Stimulated activated naive CD8-positive, alpha-beta T cell treated with anti-CD3 and anti-CD28 coated beads, Interleukin-15, Interleukin-2, amounts not matched to agents 100 ng/mL and 50 ng/mL, for 24 hours (primary cell): ENCODE results near the gene HIVEP3.

Experiments
- H3K27ac Mint-ChIP-seq: one replicate; pipeline ENCODE4 v1.8.0; 2021; ENCODE audit warnings: mild to moderate bottlenecking, mixed read lengths
- H3K27me3 Mint-ChIP-seq: one replicate; pipeline ENCODE4 v1.8.0; 2021; ENCODE audit warnings: mixed read lengths
- H3K36me3 Mint-ChIP-seq: one replicate; pipeline ENCODE4 v1.8.0; 2021; ENCODE audit warnings: low read depth, mixed read lengths
- H3K4me1 Mint-ChIP-seq: one replicate; pipeline ENCODE4 v1.8.0; 2021; ENCODE audit warnings: low read depth, mixed read lengths
- H3K4me3 Mint-ChIP-seq: one replicate; pipeline ENCODE4 v1.8.0; 2021; ENCODE audit warnings: mild to moderate bottlenecking, mixed read lengths
- H3K9me3 Mint-ChIP-seq: one replicate; pipeline ENCODE4 v1.8.0; 2021; ENCODE audit warnings: mixed read lengths

HIVEP3 gene

DNA sequence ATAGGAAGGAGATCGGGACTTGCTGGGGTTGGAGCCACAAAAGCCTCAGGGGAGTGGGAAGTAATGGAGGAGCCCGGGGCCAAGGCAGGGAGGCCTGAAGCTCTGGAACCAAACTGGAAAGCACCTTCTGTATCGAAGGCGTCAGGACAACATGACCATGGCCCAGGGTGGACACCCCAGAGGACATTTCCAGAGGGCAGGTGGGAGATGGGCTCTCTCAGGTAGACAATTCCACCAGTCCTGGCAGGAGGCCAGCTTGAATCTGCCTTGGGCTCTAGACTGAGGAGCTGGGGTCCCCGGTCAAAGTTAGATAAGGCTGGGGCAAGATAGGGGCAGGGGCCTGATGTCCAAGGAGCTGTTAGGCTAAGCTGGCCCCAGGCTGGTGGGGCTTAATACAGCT, 329.3 kb downstream of the HIVEP3 start:
- H3K27ac Mint-ChIP-seq: no peak overlapping the region
- no peak overlapping the region for H3K4me3 Mint-ChIP-seq
- no peaks in the 10 kb centered on the region for H3K9me3 Mint-ChIP-seq
- peaks cover 73% of the 10 kb centered on the region for H3K36me3 Mint-ChIP-seq
- peaks cover 3% of the 10 kb centered on the region for H3K4me1 Mint-ChIP-seq
- H3K27me3 Mint-ChIP-seq: no peaks in the 10 kb centered on the region

DNA sequence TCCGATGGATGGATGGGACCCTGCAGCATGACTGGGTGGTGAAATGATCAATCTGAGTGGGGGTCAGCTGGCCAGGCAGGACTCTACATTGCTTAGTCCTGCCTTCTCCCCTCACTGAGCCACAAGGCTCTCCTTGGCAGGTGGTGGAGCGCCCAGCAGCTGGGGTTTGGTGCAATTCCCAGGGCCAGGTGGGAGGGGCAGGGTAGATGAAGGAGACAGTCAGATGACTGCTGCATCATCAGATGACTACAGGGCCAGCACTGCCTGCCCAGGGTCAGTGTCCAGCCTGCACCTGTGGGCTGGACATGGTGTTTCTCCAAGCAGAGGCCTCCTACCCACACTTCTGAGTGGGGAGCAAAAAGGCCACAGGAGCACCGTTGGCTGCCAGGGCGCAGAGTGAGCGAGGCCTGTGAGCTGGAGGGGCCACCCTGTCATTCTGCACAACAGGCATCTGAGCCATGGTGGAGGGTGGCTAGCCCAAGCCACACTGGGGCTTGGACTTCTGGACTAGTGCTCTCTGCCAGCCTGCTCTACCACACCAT, 330.3 kb downstream of the HIVEP3 start:
- no peak overlapping the region for H3K4me3 Mint-ChIP-seq
- H3K9me3 Mint-ChIP-seq: no peaks in the 10 kb centered on the region
- no peak overlapping the region for H3K27ac Mint-ChIP-seq
- peaks cover 80% of the 10 kb centered on the region for H3K36me3 Mint-ChIP-seq
- H3K27me3 Mint-ChIP-seq: no peaks in the 10 kb centered on the region
- H3K4me1 Mint-ChIP-seq: no peaks in the 10 kb centered on the region

DNA sequence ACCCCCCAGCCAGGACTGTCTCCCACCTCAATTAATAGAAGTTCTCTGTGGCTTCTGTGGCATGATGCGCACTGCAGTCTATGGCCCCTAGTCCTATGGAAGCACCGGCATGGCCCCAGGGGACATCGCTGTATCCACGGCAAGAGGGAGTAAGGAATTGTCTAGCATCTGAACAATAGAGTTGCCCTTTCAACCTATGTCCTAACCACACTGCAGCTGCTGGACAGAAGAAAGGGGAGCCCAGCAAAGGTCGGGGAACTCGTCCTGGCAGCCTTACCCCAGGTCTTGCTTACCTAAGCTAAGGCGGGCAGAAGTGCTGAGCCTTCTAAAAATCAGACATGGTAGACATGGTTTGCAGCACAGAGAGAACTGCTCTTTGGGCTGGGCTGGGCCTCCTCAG, 330.9 kb downstream of the HIVEP3 start:
- no peaks in the 10 kb centered on the region for H3K27me3 Mint-ChIP-seq
- H3K4me3 Mint-ChIP-seq: no peak overlapping the region
- H3K36me3 Mint-ChIP-seq: peaks cover 80% of the 10 kb centered on the region
- H3K27ac Mint-ChIP-seq: no peak overlapping the region
- no peaks in the 10 kb centered on the region for H3K4me1 Mint-ChIP-seq
- no peaks in the 10 kb centered on the region for H3K9me3 Mint-ChIP-seq

DNA sequence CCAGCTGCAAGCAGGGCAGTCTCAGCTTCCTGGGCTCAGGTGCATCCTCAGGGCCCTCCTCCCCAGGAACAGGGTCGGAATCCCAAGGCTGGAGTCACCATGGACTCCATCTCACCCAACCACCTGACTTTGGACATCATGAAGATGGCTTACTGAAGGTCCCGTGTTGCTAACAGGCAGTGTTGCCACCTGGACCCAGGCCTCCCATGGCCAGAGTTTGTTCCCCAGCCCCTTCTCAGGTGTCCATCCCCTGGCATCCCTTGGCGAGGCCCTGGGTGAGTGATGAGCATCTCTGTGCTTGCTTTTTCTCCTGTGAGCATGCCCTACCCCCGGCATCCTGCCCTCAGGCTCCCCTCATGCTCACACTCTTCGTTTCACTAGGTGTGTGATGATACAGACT, 332.5 kb downstream of the HIVEP3 start:
- Mint-ChIP-seq H3K27me3 (no peaks in the 10 kb centered on the region), H3K4me3 (no peak overlapping the region), H3K4me1 (peaks cover 5% of the 10 kb centered on the region), H3K9me3 (no peaks in the 10 kb centered on the region), H3K36me3 (peaks cover 81% of the 10 kb centered on the region), H3K27ac (no peak overlapping the region)

DNA sequence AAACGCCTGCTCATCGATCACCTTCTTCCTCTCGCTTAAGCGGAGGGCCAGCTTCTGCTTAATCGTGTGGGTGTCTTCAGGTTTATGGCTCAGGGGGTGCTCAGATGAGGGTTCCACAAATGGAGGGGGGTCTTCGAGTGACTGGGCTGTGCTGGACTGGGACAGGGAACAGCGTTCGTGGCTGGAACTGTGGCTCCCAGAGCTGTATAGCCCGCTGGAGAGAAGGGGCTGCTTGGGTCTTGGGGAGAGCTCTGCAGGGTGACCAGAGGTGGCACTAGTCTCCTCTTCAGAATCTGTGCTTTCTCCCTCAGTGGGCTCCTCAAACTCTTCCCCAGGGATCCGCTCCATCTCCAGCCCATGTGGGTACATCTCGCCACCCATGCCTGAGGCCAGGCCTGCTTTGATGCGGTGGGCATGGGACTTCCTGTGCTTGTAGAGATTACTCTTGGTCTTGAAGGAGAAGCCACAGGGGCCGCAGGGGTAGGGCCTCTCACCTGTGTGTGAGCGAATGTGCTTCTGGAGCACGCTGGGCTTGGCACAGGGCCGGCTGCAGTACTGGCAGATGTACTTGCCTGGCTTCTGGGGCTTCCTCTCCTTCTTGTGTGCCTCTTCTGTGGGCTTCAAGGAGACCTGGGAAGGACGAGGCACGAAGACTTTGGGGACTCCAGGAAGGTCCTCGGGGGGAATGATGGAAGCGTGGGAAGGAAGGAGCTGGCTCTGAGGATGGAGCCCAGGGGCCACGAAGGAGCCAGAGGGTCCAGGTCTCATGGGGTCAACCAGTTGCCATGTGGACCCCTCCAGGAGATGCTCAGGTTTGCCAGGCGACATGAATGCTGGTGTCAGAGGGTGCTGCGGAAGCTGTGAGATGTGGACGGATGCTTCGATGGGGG, 334.8 kb downstream of the HIVEP3 start:
- no peak overlapping the region for H3K27ac Mint-ChIP-seq
- H3K4me3 Mint-ChIP-seq: no peak overlapping the region
- peaks cover 83% of the 10 kb centered on the region for H3K36me3 Mint-ChIP-seq
- no peaks in the 10 kb centered on the region for H3K27me3 Mint-ChIP-seq
- peaks cover 12% of the 10 kb centered on the region for H3K4me1 Mint-ChIP-seq
- H3K9me3 Mint-ChIP-seq: no peaks in the 10 kb centered on the region

DNA sequence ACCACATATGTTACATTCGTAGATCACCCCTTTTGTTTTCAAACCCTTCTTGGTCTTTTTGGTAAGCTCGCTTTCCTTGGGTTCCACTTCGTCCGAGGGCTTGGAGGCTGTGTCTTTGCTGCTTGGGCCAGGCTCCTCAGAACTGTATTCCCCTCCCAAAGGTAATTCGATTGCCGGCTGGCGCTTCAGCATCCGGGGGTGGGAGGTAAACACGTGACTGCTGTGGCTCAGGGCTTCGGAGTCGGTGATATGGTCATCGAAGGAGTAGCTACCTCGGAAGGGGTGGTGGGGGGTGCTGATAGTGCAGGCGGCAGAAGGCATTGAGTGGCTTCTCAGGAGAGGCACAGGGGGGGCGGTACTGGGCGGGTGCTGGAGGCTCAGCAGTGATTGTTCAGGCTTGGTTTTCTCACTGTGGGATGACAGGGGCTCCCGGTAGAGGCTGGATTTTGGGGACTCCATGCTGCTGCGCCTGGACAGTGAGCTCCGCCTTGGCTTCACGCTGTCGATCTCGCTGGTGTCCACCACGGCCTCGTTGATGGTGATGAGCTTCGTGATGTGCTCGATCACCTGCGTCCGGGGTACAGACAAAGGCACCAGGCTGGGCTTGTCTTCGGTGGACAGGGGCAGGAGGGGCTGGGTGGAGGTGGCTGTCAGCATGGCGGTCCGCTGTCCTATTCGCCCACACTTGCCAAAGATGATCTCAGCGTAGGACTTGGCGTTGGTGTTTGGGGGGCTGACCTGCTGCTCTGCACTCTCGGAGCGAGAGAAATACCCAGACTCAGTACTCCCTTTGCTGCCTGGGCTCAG, 335.7 kb downstream of the HIVEP3 start:
- Mint-ChIP-seq H3K27ac (no peak overlapping the region), H3K9me3 (no peaks in the 10 kb centered on the region), H3K4me3 (no peak overlapping the region), H3K27me3 (no peaks in the 10 kb centered on the region), H3K36me3 (peaks cover 88% of the 10 kb centered on the region), H3K4me1 (peaks cover 20% of the 10 kb centered on the region)

DNA sequence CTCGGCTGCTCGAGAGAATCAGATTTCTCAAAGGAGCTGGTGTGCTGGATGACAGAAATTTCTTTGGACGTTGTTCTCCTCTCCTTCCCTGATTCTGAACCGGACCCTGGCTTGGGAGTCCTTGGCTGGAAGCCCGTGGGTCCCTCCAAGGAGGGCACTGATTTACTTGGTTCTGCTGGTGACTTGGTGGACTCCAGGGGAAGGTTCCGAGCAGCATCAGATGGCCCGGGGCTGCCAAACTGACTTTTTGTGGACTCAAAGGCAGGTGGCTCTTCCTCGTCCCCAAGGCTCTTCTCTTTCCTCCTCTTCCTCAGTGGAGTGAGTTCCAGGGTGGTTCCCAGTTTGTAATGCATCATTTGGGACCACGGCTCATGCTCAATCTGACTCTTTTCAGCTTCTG, 336.4 kb downstream of the HIVEP3 start:
- Mint-ChIP-seq H3K36me3 (peaks cover 85% of the 10 kb centered on the region), H3K27me3 (no peaks in the 10 kb centered on the region), H3K9me3 (no peaks in the 10 kb centered on the region), H3K27ac (no peak overlapping the region), H3K4me3 (no peak overlapping the region), H3K4me1 (peaks cover 27% of the 10 kb centered on the region)

DNA sequence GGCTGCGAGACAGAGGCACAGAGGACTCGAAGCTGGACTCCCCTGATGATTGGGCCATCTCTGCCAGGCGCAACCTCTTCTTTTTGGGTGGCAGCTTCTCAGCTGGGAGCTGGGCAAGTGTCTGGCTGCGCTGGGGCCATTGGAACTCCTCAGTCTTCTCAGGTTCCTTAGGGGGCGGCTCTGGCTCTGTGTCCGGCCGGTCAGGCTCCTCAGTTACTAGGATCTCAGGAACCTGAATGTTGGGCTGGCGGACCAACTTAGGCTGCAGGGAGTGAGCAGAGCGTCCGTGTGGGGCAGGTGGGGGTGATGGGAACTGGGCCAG, 336.8 kb downstream of the HIVEP3 start:
- no peak overlapping the region for H3K4me3 Mint-ChIP-seq

DNA sequence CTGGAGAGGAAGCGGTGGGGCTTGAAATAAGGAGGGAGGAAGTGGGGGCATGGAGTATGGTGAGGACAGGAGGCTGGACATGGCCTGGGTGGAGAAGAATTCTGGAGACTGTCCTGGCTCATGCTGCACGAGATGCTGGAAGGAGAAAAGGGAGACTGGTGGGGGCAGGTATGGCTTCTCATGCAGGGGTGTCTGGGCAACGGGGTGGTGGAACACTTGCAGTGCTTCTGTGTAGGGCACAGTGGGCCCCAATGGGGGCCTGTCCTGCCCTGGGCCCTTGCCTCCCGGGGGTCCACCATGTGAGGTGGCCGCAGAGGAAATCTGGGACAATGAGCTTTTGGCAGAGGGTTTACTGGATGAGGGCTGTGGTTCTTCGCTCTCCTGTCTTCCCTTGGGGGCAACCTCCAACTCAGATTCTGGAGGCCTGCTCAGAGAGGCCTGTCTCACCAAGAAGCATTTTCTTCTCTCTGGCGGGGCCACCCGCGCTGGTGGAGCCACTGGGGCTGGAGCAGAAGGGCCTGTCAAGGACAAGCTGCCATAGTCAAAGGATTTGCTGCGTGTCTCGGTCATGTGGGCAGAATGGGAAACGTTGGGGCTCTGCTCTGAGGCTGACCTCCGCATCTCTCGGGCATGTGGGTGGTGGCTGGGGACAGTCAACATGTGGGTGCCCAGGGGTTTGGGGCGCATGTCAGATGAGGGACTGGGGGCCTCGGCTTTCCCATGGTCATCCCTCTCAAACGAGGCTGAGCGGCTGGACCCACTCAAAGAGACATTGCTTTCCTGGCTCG, 337.3 kb downstream of the HIVEP3 start:
- Mint-ChIP-seq H3K27ac (peak overlapping the region; percentile 45), H3K36me3 (peaks cover 82% of the 10 kb centered on the region), H3K4me3 (no peak overlapping the region), H3K4me1 (peaks cover 36% of the 10 kb centered on the region), H3K27me3 (no peaks in the 10 kb centered on the region), H3K9me3 (no peaks in the 10 kb centered on the region)

More for the DNA sequence above, 336.8 kb downstream of the HIVEP3 start:
- Mint-ChIP-seq H3K4me1 (peaks cover 31% of the 10 kb centered on the region), H3K36me3 (peaks cover 85% of the 10 kb centered on the region), H3K9me3 (no peaks in the 10 kb centered on the region), H3K27me3 (no peaks in the 10 kb centered on the region), H3K27ac (no peak overlapping the region)

DNA sequence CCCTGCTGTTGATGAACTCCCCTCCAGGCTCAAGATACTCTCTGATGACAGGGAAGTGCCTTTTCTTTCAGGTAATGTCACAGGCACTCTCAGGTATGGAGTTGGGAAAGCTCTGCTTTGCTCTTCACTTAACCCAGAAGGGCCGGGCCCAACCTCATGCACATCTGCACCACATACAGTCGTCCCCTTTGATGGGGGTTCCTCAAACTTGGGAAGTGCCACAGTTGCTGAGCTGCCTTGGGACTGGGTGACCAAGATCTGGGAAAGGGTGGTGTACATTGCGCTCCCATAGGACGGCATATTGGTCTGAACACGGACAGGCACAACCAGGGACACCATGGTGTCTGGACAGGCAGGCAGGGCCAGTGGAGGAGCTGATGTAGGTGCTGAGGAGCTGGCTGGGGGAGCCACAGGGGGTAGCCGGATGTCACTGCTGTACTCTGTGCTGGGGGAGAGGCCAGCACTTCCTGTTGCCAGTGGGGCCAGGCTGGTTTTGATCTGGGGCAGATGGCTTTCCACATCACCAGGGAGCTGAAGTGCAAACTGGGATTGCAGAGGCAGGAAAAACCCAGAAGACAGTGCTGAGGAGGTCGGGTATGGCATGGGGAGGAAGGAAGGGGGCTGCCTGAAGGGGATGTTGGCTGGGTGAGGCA, 338.1 kb downstream of the HIVEP3 start:
- peaks cover 83% of the 10 kb centered on the region for H3K36me3 Mint-ChIP-seq
- no peaks in the 10 kb centered on the region for H3K27me3 Mint-ChIP-seq
- H3K27ac Mint-ChIP-seq: peak overlapping the region; percentile 66
- H3K4me1 Mint-ChIP-seq: peaks cover 44% of the 10 kb centered on the region
- no peak overlapping the region for H3K4me3 Mint-ChIP-seq
- no peaks in the 10 kb centered on the region for H3K9me3 Mint-ChIP-seq

DNA sequence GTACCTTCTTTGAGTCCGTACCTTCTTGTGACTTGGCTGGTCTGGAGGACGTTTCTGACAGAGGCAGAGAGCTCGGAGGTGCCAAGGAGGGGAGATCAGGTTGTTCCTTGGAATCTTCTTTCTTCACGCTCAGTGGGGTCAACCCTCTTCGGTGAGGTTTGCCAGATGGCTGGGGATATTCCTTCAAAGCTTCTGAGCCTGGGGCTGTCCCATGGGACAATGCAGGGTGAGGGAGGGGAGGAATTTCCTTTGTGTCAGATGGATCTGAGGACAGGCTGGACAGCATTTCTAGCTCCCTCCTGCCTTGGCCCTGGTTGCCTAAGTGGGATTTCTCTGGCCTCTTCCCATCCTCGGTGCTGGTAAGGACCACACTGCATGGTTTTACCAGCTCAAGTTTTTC, 338.7 kb downstream of the HIVEP3 start:
- Mint-ChIP-seq H3K9me3 (no peaks in the 10 kb centered on the region), H3K36me3 (peaks cover 81% of the 10 kb centered on the region), H3K4me3 (no peak overlapping the region), H3K27ac (no peak overlapping the region), H3K4me1 (peaks cover 48% of the 10 kb centered on the region), H3K27me3 (no peaks in the 10 kb centered on the region)

DNA sequence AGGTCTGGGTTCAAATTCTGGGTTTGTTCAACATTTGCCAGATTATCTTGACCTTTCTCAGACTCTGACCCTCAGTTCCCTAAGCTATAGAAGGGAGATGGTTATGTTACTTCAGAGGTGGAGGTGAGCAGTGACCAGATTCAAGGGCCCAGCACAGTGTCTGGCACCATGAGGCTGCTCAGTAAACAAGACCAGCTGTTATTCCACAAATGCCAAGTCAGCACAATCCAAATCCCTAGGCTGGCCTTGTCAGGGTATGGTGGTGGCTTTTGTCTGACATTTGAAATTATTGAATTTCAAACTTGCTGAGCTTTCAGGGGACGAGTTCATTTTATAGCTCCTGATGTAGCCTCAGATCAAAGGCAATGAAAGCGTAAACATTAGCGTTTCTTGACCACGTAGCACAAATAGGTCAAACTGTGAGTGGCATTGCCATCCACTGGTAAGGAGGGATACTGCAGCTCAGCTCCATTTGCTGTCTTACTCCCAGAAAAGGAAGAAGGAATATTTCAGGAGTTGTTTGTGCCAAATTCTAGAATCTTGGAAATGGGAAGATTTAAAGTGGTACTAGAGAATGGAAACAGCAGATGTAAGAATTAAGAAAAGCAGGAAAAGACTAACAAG, 339.9 kb downstream of the HIVEP3 start:
- no peaks in the 10 kb centered on the region for H3K27me3 Mint-ChIP-seq
- peaks cover 78% of the 10 kb centered on the region for H3K36me3 Mint-ChIP-seq

DNA sequence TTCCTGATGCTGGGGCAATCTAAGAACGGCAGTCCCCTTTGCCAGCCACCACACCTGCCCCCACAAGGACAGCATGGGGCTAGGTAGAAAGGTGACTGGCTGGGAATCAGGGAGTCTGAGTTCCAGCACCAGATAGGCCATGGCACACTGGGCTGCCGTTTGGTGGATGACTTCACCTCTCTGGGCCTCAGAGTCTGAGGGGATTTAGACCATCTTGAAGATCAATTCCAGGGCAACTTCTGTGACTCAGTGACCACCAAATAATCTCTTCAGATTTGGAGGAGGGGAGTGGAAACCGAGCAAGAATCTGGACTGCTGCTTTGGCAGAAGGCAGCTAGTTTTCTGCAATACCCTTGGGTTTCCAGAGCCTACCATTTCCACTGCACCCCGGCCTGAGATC, 342.1 kb downstream of the HIVEP3 start:
- no peaks in the 10 kb centered on the region for H3K9me3 Mint-ChIP-seq
- H3K27ac Mint-ChIP-seq: peak overlapping the region; percentile 41
- H3K4me1 Mint-ChIP-seq: peaks cover 64% of the 10 kb centered on the region
- no peaks in the 10 kb centered on the region for H3K27me3 Mint-ChIP-seq
- no peak overlapping the region for H3K4me3 Mint-ChIP-seq
- H3K36me3 Mint-ChIP-seq: peaks cover 84% of the 10 kb centered on the region

More for the DNA sequence above, 339.9 kb downstream of the HIVEP3 start:
- H3K4me1 Mint-ChIP-seq: peaks cover 60% of the 10 kb centered on the region
- no peak overlapping the region for H3K27ac Mint-ChIP-seq
- no peaks in the 10 kb centered on the region for H3K9me3 Mint-ChIP-seq
- no peak overlapping the region for H3K4me3 Mint-ChIP-seq

DNA sequence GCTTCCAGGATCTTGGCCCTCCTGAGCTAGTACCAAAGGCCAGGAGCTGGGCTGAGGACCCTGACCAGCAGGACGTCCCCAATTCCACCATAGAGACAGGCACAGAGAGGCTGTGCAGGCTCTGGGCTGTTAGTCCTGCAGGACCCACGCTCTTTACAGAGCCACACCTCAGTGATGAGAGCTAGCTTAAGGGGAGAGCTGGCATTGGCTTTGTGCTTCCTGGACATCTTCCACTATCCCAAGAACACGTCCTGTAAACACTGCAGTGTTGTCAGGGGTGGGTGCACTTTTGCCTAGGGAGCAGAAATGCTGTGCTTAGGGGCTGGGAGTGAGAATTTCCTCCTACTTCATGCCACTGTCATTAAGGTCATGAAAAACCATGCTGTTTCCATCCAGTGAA, 342.5 kb downstream of the HIVEP3 start:
- Mint-ChIP-seq H3K4me1 (peaks cover 68% of the 10 kb centered on the region), H3K27me3 (no peaks in the 10 kb centered on the region), H3K9me3 (no peaks in the 10 kb centered on the region), H3K36me3 (peaks cover 84% of the 10 kb centered on the region), H3K27ac (peak overlapping the region; percentile 41), H3K4me3 (no peak overlapping the region)
